Activated CD8-positive, alpha-beta T cell treated with anti-CD3 and anti-CD28 coated beads for 36 hours (primary cell): ENCODE data around the gene ZNF101. TPM values are rescaled to one million over a fixed set of nuclear protein-coding genes. Genes with fewer than 3 reads are reported as not detected.

Source experiments
- ATAC-seq: fragments of 200-7000 bp; cut with Tn5 transposase; one replicate; pipeline ENCODE4 v1.10.0; 2021; ENCODE audit warnings: mild to moderate bottlenecking, moderate library complexity
- CTCF ChIA-PET: fragments of 350-600 bp; sonication (Branson Sonifier 250); formaldehyde crosslinking; loops from one replicate; lab custom pipeline; 2021; ENCODE audit warnings: antibody characterized with exemption; lab: Charles Lee
- POLR2A ChIA-PET: fragments of 350-600 bp; sonication (Branson Sonifier 250); formaldehyde crosslinking; loops from one replicate; lab custom pipeline; 2021; ENCODE audit warnings: antibody characterized with exemption; lab: Charles Lee
- DNase-seq: peaks from one replicate; pipeline ENCODE4 v3.0.0-alpha.2; 2020
- H3K27ac Mint-ChIP-seq: one replicate; pipeline ENCODE4 v1.8.0; 2021; ENCODE audit warnings: mild to moderate bottlenecking, mixed read lengths
- H3K27me3 Mint-ChIP-seq: one replicate; pipeline ENCODE4 v1.8.0; 2021; ENCODE audit warnings: mixed read lengths
- H3K36me3 Mint-ChIP-seq: one replicate; pipeline ENCODE4 v1.8.0; 2021; ENCODE audit warnings: low read depth, mixed read lengths
- H3K4me1 Mint-ChIP-seq: one replicate; pipeline ENCODE4 v1.8.0; 2021; ENCODE audit warnings: low read depth, mixed read lengths
- H3K4me3 Mint-ChIP-seq: one replicate; pipeline ENCODE4 v1.8.0; 2021; ENCODE audit warnings: mild to moderate bottlenecking, moderate library complexity, mixed read lengths
- H3K9me3 Mint-ChIP-seq: one replicate; pipeline ENCODE4 v1.8.0; 2021; ENCODE audit warnings: mixed read lengths
- CTCF ChIP-seq: fragments of 200-600 bp; IDR thresholded peaks from one replicate; pipeline ENCODE4 v1.8.0; 2022; ENCODE audit warnings: antibody characterized with exemption, mild to moderate bottlenecking
- intact Hi-C: fragments of 100-400 bp; cut with micrococcal nuclease; formaldehyde crosslinking; loops from one replicate; pipeline ENCODE4 v1.10.0; 2022
- total RNA-seq, 2 experiments: library from RNA; stranded (reverse); gene quantifications; one replicate each; pipeline ENCODE4 v1.2.3, GENCODE V29; 2021

The ZNF101 gene
- total RNA-seq, 2 experiments from 2014 or later = 82.5 to 85.2 TPM

GRCh38 chr19:19650331-19650730 lies 18.3 kb upstream of the ZNF101 start:
- Mint-ChIP-seq H3K9me3 (no peaks in the 10 kb centered on the region), H3K4me3 (no peak overlapping the region), H3K4me1 (no peaks in the 10 kb centered on the region), H3K27me3 (no peaks in the 10 kb centered on the region), H3K36me3 (peaks cover 40% of the 10 kb centered on the region), H3K27ac (no peak overlapping the region)
- ChIA-PET POLR2A (interaction anchor here (0.6 to 3.4 kb wide), 3 partner anchors 12 to 210 kb away, joined by 3 to 23 read pairs (median 5); partner anchors contain the start of genes ATP13A1 and LPAR2), CTCF (interaction anchor here (1.1 to 2.0 kb wide), 3 partner anchors 89 to 118 kb away, joined by 4 to 12 read pairs (median 4); no protein-coding TSS in a partner anchor)
- DNase-seq (no peak), ATAC-seq (no peak)
- intact Hi-C loops = no loop called here
- TF ChIP-seq CTCF = no peak

GRCh38 chr19:19651076-19651475 lies 17.6 kb upstream of the ZNF101 start:
- peaks cover 40% of the 10 kb centered on the region for H3K36me3 Mint-ChIP-seq
- no peak overlapping the region for H3K27ac Mint-ChIP-seq
- no peak for TF ChIP-seq CTCF
- H3K9me3 Mint-ChIP-seq = no peaks in the 10 kb centered on the region
- no peaks in the 10 kb centered on the region for H3K4me1 Mint-ChIP-seq
- CTCF ChIA-PET = interaction anchor here (1.1 to 2.0 kb wide), 4 partner anchors 90 to 119 kb away, joined by 4 to 12 read pairs (median 4); no protein-coding TSS in a partner anchor
- H3K4me3 Mint-ChIP-seq = no peak overlapping the region
- H3K27me3 Mint-ChIP-seq = no peaks in the 10 kb centered on the region
- no peak for ATAC-seq
- intact Hi-C loops = no loop called here
- DNase-seq = no peak
- POLR2A ChIA-PET = interaction anchor here (1.6 to 3.4 kb wide), 4 partner anchors 11 to 119 kb away, joined by 3 to 23 read pairs (median 6); partner anchors contain the start of genes ATP13A1 and LPAR2

GRCh38 chr19:19652482-19653295 lies 15.9 kb upstream of the ZNF101 start:
- POLR2A ChIA-PET = interaction anchor here (1.6 to 3.4 kb wide), 4 partner anchors 9 to 120 kb away, joined by 3 to 23 read pairs (median 6); partner anchors contain the start of genes ATP13A1 and LPAR2
- H3K36me3 Mint-ChIP-seq = peaks cover 44% of the 10 kb centered on the region

GRCh38 chr19:19653597-19654147 lies 15.0 kb upstream of the ZNF101 start:
- no peak for ATAC-seq
- ChIA-PET CTCF (interaction anchor here (1.4 to 2.4 kb wide), 2 partner anchors 10 to 101 kb away, joined by 4 to 9 read pairs; partner anchors contain the start of gene GMIP), POLR2A (interaction anchor here (1.0 kb wide), 1 partner anchor 20 kb away, joined by 3 read pairs; no protein-coding TSS in a partner anchor)
- Mint-ChIP-seq H3K27me3 (no peaks in the 10 kb centered on the region), H3K4me1 (peaks cover 3% of the 10 kb centered on the region), H3K36me3 (peaks cover 50% of the 10 kb centered on the region), H3K9me3 (no peaks in the 10 kb centered on the region), H3K27ac (no peak overlapping the region), H3K4me3 (no peak overlapping the region)
- no peak for DNase-seq
- intact Hi-C loops = no loop called here
- no peak for TF ChIP-seq CTCF

More at GRCh38 chr19:19652482-19653295, 15.9 kb upstream of the ZNF101 start:
- Mint-ChIP-seq H3K4me1 (peaks cover 3% of the 10 kb centered on the region), H3K4me3 (no peak overlapping the region), H3K27me3 (no peaks in the 10 kb centered on the region), H3K9me3 (no peaks in the 10 kb centered on the region), H3K27ac (no peak overlapping the region)
- no peak for TF ChIP-seq CTCF
- no peak for ATAC-seq
- DNase-seq = no peak
- CTCF ChIA-PET = interaction anchor here (1.4 to 2.4 kb wide), 3 partner anchors 9 to 100 kb away, joined by 4 to 9 read pairs (median 5); partner anchors contain the start of gene GMIP
- intact Hi-C loops = no loop called here
